Testis (tissue), 2 donors: ENCODE data around the gene GZMH.

Experiments used
- CTCF ChIP-seq, 3 experiments: fragments of 450-650 bp in 2 of 3; fragments of 200-600 bp in 1 of 3; sonication (generic) in 1 of 3; IDR thresholded peaks; one replicate each; pipeline ENCODE4 v1.5.1; 2016 to 2019; ENCODE audit warnings: antibody characterized with exemption in 3 of 3, mild to moderate bottlenecking in 2 of 3, moderate library complexity in 1 of 3
- POLR2A ChIP-seq: fragments of 450-650 bp; IDR thresholded peaks from one replicate; pipeline ENCODE4 v1.6.1; 2017; ENCODE audit warnings: antibody characterized with exemption, mild to moderate bottlenecking, moderate library complexity

GRCh38 chr14:24576182-24576581, 33.3 kb downstream of the GZMH start, which contains the start of gene CTSG:
- TF ChIP-seq POLR2A (no peak), CTCF (IDR thresholded peaks at IDR 0.05) (no peak)
